Thymus (tissue), 14 donors: ENCODE measurements around the gene KCNC4. TPM values are rescaled to one million over a fixed set of nuclear protein-coding genes. Genes with fewer than 3 reads are reported as not detected.
A peak's percentile ranks its signal among the peaks of the same experiment; 100 is the strongest.

ENCODE experiments used
- DNase-seq, 9 donors: peaks; one replicate each; pipeline ENCODE4 v3.0.0-alpha.2; 2013; ENCODE audit warnings: low spot score in 9 of 9, low read depth in 6 of 9, missing footprints in 1 of 9
- H3K27ac ChIP-seq, 2 donors: one replicate each; pipeline ENCODE4 v1.5.1; 2013; ENCODE audit warnings: control low read depth in 1 of 2, low read depth in 1 of 2, low read length in 1 of 2, mild to moderate bottlenecking in 1 of 2, moderate library complexity in 1 of 2
- H3K27me3 ChIP-seq, 2 donors: one replicate each; pipeline ENCODE4 v1.5.1; 2013; ENCODE audit warnings: low read length in 1 of 2; ENCODE audit not compliant: control insufficient read depth in 2 of 2, insufficient read depth in 1 of 2
- H3K36me3 ChIP-seq, 2 donors: one replicate each; pipeline ENCODE4 v1.5.1; 2013; ENCODE audit warnings: low read length in 1 of 2, mild to moderate bottlenecking in 1 of 2, moderate library complexity in 1 of 2; ENCODE audit not compliant: control insufficient read depth in 2 of 2, insufficient read depth in 2 of 2
- H3K4me1 ChIP-seq, 2 donors: one replicate each; pipeline ENCODE4 v1.5.1; 2013; ENCODE audit warnings: low read length in 2 of 2; ENCODE audit not compliant: control insufficient read depth in 2 of 2, insufficient read depth in 2 of 2
- H3K4me3 ChIP-seq, 2 donors: one replicate each; pipeline ENCODE4 v1.5.1; 2013; ENCODE audit warnings: low read length in 2 of 2, control low read depth in 1 of 2, mild to moderate bottlenecking in 1 of 2
- H3K9me3 ChIP-seq, 2 donors: one replicate each; pipeline ENCODE4 v1.5.1; 2013; ENCODE audit warnings: low read length in 1 of 2, mild to moderate bottlenecking in 1 of 2; ENCODE audit not compliant: control insufficient read depth in 2 of 2, insufficient read depth in 1 of 2
- WGBS: extraction: QIAGEN DNeasy Blood & Tissue Kit; methylation state at CpG from one replicate; pipeline ENCODE4 v1.1.7; 2013; 5-methylcytosine and 5-hydroxymethylcytosine counted together
- long read RNA-seq, 10 donors: transcript quantifications; one replicate each; lab custom pipeline, GENCODE V29; 2026
- polyA plus RNA-seq: library from polyadenylated mRNA; stranded (reverse); fragments of 200-250 nt; gene quantifications from one replicate; pipeline ENCODE4 v1.2.3, GENCODE V29; 2013
- total RNA-seq: library from RNA; stranded (reverse); fragments of 120-200 nt; gene quantifications from one replicate; pipeline ENCODE4 v1.2.4, GENCODE V29; 2013
- donor health status: healthy.

Gene KCNC4
- total RNA-seq (3.0 TPM), polyA plus RNA-seq (4.0 TPM)
- long read RNA-seq, donor 1: 0 reads
- long read RNA-seq, donor 2, full-length matches to known transcripts: 4 of 13 reads
- long read RNA-seq, donor 2, partial matches to known transcripts: 9 of 13 reads
- long read RNA-seq, donor 2, other reads (novel, unspliced or antisense): 0 of 13 reads
- long read RNA-seq, donor 3: 0 reads
- long read RNA-seq, donor 4, full-length matches to known transcripts: 4 of 4 reads
- long read RNA-seq, donor 4, partial matches to known transcripts: 0 of 4 reads
- long read RNA-seq, donor 4, other reads (novel, unspliced or antisense): 0 of 4 reads
- long read RNA-seq, donor 5: 0 reads
- long read RNA-seq, donor 6, partial matches to known transcripts: 0 of 1 reads
- long read RNA-seq, donor 6, other reads (novel, unspliced or antisense): 0 of 1 reads
- long read RNA-seq, donor 7, full-length matches to known transcripts: 1 of 1 reads
- long read RNA-seq, donor 7, partial matches to known transcripts: 0 of 1 reads
- long read RNA-seq, donor 7, other reads (novel, unspliced or antisense): 0 of 1 reads
- long read RNA-seq, donor 8: 0 reads
- long read RNA-seq, donor 9: 0 reads
- long read RNA-seq, donor 10, partial matches to known transcripts: 0 of 1 reads
- long read RNA-seq, donor 10, other reads (novel, unspliced or antisense): 0 of 1 reads

DNA sequence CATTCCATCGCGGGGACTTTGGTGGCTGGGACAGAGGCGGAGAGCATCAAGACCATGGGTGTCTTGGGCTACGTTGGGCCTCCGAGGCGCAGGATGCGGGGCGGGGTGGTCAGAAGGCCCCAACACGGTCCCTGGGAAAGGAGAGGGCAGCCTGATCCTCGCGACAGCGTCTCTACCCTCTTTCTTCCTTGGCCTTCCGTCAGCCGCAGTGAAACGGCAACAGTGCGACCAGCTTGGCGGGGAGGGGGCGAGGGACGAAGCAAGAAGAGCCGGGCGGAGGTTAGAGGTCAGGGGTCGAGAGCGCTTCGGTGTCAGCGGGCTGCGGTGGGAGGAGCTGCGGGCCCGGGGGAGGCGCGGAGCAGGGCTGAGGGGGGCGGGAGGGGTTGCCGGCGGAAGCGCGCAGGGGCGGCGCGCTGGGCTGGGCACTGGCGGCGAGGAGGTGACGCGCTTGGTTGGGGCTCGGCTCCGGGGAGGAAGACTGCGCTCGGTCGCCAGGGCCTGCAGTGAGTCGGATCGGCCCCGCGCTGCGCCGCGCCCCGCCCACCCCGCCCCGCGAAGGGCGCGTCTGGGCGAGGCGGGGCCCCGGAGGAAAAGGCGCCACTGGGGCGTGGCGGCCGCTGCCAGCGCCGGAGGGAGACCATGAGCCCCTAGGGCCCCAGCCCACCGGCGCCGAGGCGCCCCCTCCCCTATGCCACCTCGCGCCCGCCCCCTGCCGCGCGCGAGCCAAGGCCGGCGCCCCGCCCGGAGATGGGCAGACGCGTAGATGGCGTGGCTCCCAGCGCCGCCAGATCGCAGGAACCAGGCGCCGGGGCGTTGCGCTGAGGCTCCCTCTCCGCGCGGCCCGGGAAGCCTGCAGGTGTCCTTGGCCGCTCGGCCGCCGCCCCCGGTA, at the start of gene KCNC4:
Gene KCNC4, plus strand, starts transcription at position 600 of the 889 bp plus-strand sequence. CDS start 1,186 bp downstream, outside the sequence.
- WGBS: 3% methylated on average over 103 of the region's 103 CpGs
- Histone ChIP-seq H3K36me3 (no peaks in the 10 kb centered on the region), H3K9me3 (no peaks in the 10 kb centered on the region), H3K4me3 (peak within 1 kb of the TSS; percentile 65 to 75), H3K27me3 (peaks cover 16 to 44% of the 10 kb centered on the region in 2 donors), H3K4me1 (peaks cover 13 to 38% of the 10 kb centered on the region in 2 donors), H3K27ac (peak within 1 kb of the TSS; percentile 57 to 96)
- DNase-seq: peak; percentile 54 to 91 (median 77)

DNA sequence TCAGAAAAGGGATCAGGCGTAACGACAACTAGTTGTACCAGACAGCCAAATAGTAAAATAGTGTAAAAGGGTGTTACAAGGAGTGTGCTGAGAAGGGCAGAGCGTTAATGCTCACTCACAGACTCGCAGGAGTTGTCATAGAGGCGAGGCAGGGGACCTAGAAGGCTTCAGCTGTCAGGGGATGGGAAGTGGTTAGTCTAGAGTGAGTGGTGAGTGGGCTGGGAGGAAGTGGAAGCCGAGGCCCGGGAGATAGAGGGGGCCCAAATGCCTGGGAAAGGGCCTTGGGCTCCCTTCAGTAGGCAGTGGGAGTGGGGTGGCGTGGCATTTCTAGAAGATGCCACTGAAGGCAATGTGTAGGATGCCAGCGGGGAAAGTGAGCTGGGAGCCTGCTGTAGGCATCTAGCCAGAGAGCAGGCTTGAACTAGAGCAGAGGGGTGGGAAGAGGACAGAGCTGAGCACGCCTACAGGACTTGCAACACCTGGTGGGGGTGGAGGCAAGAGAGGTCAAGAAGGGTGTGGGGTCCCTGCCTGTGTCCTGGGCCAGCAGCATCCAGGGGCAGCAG, 49.5 kb upstream of the KCNC4 start:
- no peak for DNase-seq
- Histone ChIP-seq H3K36me3 (no peaks in the 10 kb centered on the region), H3K4me3 (no peak overlapping the region), H3K9me3 (peaks cover 0 to 1% of the 10 kb centered on the region in 2 donors), H3K27me3 (peaks cover 0 to 15% of the 10 kb centered on the region in 2 donors), H3K4me1 (no peaks in the 10 kb centered on the region), H3K27ac (no peak overlapping the region)
- WGBS: 40% methylated on average over 10 of the region's 10 CpGs

DNA sequence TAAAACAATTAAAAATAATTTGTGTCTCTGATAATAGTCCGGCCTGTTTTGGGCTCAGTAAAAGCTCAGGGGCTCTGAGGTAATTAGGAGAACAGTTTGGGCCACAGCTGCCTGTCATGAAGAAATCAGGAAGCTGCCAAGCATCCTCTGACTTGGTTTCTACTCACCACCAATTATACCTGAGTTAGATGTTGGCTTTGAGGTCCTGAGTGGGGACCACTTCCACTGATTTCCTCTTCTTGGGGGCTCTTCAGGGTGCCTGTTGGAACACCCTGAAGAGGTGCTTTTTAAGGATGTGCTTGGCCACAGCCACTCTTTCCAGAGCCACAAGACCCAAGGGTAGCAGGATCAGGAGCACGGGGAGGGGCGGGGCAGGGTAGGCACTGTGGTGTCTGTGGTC, 48.9 kb upstream of the KCNC4 start:
- peaks cover 0 to 11% of the 10 kb centered on the region in 2 donors for H3K27me3 ChIP-seq
- H3K27ac ChIP-seq: no peak overlapping the region
- H3K4me1 ChIP-seq: no peaks in the 10 kb centered on the region
- H3K4me3 ChIP-seq: no peak overlapping the region
- peaks cover 0 to 1% of the 10 kb centered on the region in 2 donors for H3K9me3 ChIP-seq
- DNase-seq: no peak
- no peaks in the 10 kb centered on the region for H3K36me3 ChIP-seq
- 94% methylated on average over 3 of the region's 3 CpGs for WGBS

DNA sequence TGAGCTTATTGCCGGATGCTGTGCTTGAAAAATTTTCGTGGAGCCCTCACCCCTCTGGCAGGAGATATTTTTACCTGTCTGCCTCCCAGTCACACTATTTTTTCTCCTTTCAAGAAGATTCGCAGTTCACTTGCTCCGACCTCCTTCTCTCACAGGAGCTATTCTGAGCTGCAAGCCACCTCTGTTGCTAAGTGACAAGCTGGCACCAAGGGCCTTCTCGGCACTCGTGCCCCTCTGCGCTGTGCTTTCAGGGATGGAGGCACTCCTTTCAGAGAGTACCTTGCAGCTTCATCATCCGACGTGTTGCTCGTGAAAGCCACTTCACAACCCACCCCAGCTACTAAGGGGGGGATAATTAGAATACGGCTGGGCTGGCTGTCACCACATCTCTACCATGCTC, 48.3 kb upstream of the KCNC4 start:
- 92% methylated on average over 11 of the region's 11 CpGs for WGBS
- no peak overlapping the region for H3K27ac ChIP-seq

DNA sequence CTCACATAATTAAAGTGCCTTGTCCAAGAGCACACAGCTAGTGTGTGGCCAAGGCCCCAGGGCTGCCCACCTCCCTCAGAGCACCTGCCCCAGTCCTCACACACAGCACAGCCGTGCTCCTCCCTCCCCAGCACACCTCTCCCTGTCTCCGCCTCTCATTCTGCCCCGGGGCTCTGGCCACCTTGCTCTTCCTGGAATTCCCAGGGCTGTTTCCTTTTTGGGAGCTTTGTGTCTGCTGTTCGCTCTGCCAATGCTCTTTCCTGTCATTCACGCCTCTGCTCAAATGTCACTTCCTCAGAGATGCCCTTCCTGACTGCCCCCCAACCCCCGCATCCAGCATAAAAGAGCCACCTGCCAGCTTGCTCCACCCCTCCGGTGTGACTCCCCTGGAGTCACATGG, 46.5 kb upstream of the KCNC4 start:
- no peaks in the 10 kb centered on the region for H3K36me3 ChIP-seq
- no peak overlapping the region for H3K27ac ChIP-seq
- 53% methylated on average over 7 of the region's 7 CpGs for WGBS
- DNase-seq: no peak
- H3K27me3 ChIP-seq: peaks cover 0 to 13% of the 10 kb centered on the region in 2 donors
- H3K4me1 ChIP-seq: no peaks in the 10 kb centered on the region
- H3K4me3 ChIP-seq: no peak overlapping the region
- H3K9me3 ChIP-seq: peaks cover 0 to 1% of the 10 kb centered on the region in 2 donors

More for the DNA sequence above, 48.3 kb upstream of the KCNC4 start:
- Histone ChIP-seq H3K9me3 (peaks cover 0 to 1% of the 10 kb centered on the region in 2 donors), H3K4me1 (no peaks in the 10 kb centered on the region), H3K27me3 (peaks cover 0 to 11% of the 10 kb centered on the region in 2 donors), H3K36me3 (no peaks in the 10 kb centered on the region), H3K4me3 (no peak overlapping the region)
- DNase-seq: no peak

DNA sequence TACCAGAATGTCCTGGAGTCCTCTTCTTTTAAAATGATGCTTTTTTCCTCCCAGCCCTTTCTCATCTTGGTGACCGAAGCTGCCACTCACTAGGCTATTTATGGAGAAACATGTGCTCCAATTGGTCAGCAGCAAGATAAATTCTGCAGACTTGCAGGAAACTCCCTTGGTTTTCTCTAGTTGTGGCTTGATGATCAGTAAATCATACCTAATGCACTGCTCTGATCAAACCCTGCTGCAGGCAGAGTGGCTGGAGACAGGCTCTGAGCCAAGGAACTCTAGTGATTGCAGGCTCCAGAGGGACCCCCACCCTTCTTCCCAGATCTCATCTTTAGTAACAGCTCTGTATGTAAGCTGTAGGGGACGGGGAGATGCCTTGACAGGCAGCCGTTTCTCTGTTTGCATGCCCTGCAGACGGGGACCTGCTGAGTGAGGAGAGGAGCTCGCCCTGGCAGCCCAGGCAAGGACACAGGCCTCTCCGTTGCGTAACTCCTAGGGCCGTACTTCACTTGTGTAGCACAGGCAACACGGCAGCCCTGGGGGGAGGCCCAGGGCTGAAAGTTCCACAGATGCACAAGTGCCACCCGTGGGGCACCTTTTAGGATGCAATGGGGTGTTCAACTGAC, 45.3 kb upstream of the KCNC4 start:
- peaks cover 0 to 13% of the 10 kb centered on the region in 2 donors for H3K27me3 ChIP-seq
- no peak for DNase-seq
- H3K36me3 ChIP-seq: no peaks in the 10 kb centered on the region
- H3K4me3 ChIP-seq: no peak overlapping the region
- H3K9me3 ChIP-seq: peaks cover 0 to 1% of the 10 kb centered on the region in 2 donors
- no peaks in the 10 kb centered on the region for H3K4me1 ChIP-seq
- H3K27ac ChIP-seq: no peak overlapping the region
- WGBS: 88% methylated on average over 10 of the region's 10 CpGs

DNA sequence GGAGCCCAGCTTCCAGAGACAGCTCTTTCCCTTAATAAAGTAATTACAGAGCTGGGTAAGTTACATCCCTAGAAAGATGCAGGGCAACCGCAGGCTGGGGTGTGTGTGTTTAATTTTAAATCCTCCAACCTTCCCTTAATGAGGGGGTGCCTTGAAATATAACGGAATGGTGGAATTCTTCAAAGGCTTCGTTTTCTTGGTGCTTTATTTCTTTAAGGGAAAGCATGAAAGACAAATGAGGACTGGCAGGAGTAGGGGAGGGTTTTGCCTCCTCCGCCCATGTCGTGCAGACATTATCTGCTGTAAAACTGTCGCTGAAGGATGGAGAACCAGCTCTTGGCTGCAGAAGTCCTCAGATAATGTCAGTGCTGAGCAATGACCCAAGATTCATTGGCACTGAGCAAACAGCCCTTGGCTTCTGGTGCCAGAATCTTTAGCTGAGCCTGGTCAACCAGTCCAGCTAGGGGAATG, 44.3 kb upstream of the KCNC4 start:
- peaks cover 0 to 13% of the 10 kb centered on the region in 2 donors for H3K27me3 ChIP-seq
- no peak overlapping the region for H3K4me3 ChIP-seq
- DNase-seq: no peak
- peaks cover 0 to 1% of the 10 kb centered on the region in 2 donors for H3K9me3 ChIP-seq
- no peaks in the 10 kb centered on the region for H3K36me3 ChIP-seq
- no peaks in the 10 kb centered on the region for H3K4me1 ChIP-seq
- no peak overlapping the region for H3K27ac ChIP-seq
- WGBS: 96% methylated on average over 6 of the region's 6 CpGs

DNA sequence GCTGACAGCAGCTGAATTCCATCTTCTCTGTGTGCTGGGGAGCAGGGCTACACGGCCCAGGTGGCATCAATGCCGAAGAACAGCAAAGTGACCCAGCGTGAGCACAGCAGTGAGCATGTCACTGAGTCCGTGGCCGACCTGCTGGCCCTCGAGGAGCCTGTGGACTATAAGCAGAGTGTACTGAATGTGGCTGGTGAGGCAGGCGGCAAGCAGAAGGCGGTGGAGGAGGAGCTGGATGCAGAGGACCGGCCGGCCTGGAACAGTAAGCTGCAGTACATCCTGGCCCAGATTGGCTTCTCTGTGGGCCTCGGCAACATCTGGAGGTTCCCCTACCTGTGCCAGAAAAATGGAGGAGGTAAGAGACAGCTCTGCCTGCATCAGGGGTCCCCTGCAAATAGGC, 43.3 kb upstream of the KCNC4 start:
- WGBS: 94% methylated on average over 11 of the region's 11 CpGs
- no peaks in the 10 kb centered on the region for H3K4me1 ChIP-seq
- no peak overlapping the region for H3K27ac ChIP-seq
- no peaks in the 10 kb centered on the region for H3K9me3 ChIP-seq
- DNase-seq: no peak
- H3K36me3 ChIP-seq: no peaks in the 10 kb centered on the region
- peaks cover 0 to 13% of the 10 kb centered on the region in 2 donors for H3K27me3 ChIP-seq
- no peak overlapping the region for H3K4me3 ChIP-seq
